ENCODE results near the gene NTN3.
"Not testable (repeated sequence)": the region's sequence is repeated elsewhere in the genome, so short reads cannot be mapped to it uniquely, and the experiment has no call there.

Gene NTN3

GRCh38 chr16:2475413-2476344 is 4.6 kb downstream of the NTN3 start:
- no peak for DNase-seq (ENCODE audit: extremely low spot score, insufficient read length, low read depth)
- FAIRE-seq: no peak

GRCh38 chr16:2476345-2476720 is 5.2 kb downstream of the NTN3 start:
- FAIRE-seq (no peak), DNase-seq (ENCODE audit: extremely low spot score, insufficient read length, low read depth) (no peak)

GRCh38 chr16:2476741-2477140 is 5.6 kb downstream of the NTN3 start:
- no peak for DNase-seq (ENCODE audit: extremely low spot score, insufficient read length, low read depth)
- FAIRE-seq: no peak

GRCh38 chr16:2477327-2477726 is 6.2 kb downstream of the NTN3 start:
- FAIRE-seq (no peak), DNase-seq (ENCODE audit: extremely low spot score, insufficient read length, low read depth) (no peak)

- DNase-seq (ENCODE audit: extremely low spot score, insufficient read length, low read depth) (no peak), FAIRE-seq (no peak)
Observed at GRCh38 chr16:2478279-2478678, 7.2 kb downstream of the NTN3 start.

- FAIRE-seq; DNase-seq (ENCODE audit: extremely low spot score, insufficient read length, low read depth): not testable (repeated sequence)
Observed at GRCh38 chr16:2479996-2480395, 8.9 kb downstream of the NTN3 start.

GRCh38 chr16:2480948-2481347 is 9.9 kb downstream of the NTN3 start:
- FAIRE-seq (no peak), DNase-seq (ENCODE audit: extremely low spot score, insufficient read length, low read depth) (no peak)

- DNase-seq (ENCODE audit: extremely low spot score, insufficient read length, low read depth) (no peak), FAIRE-seq (no peak)
Observed at GRCh38 chr16:2481676-2482075, 10.6 kb downstream of the NTN3 start.

GRCh38 chr16:2482249-2482648 is 11.2 kb downstream of the NTN3 start:
- FAIRE-seq (no peak), DNase-seq (ENCODE audit: extremely low spot score, insufficient read length, low read depth) (no peak)

GRCh38 chr16:2482708-2483534 is 11.8 kb downstream of the NTN3 start:
- FAIRE-seq: no peak
- DNase-seq (ENCODE audit: extremely low spot score, insufficient read length, low read depth): no peak

- FAIRE-seq: no peak
- DNase-seq (ENCODE audit: extremely low spot score, insufficient read length, low read depth): no peak
Observed at GRCh38 chr16:2483939-2484897, 13.1 kb downstream of the NTN3 start.

- FAIRE-seq: no peak
Observed at GRCh38 chr16:2484898-2485508, 13.9 kb downstream of the NTN3 start.

GRCh38 chr16:2485811-2486507 is 14.9 kb downstream of the NTN3 start:
- FAIRE-seq (no peak), DNase-seq (ENCODE audit: extremely low spot score, insufficient read length, low read depth) (no peak)

More at GRCh38 chr16:2484898-2485508, 13.9 kb downstream of the NTN3 start:
- no peak for DNase-seq (ENCODE audit: extremely low spot score, insufficient read length, low read depth)

- DNase-seq (ENCODE audit: extremely low spot score, insufficient read length, low read depth): peak; percentile 71
- peak; percentile 91 for FAIRE-seq
Observed at GRCh38 chr16:2486645-2487516, 15.8 kb downstream of the NTN3 start.

GRCh38 chr16:2487517-2487842 is 16.4 kb downstream of the NTN3 start:
- FAIRE-seq (no peak), DNase-seq (ENCODE audit: extremely low spot score, insufficient read length, low read depth) (no peak)

- DNase-seq (ENCODE audit: extremely low spot score, insufficient read length, low read depth) (no peak), FAIRE-seq (no peak)
Observed at GRCh38 chr16:2487903-2488531, 16.9 kb downstream of the NTN3 start.

GRCh38 chr16:2489581-2489980 is 18.5 kb downstream of the NTN3 start:
- FAIRE-seq: no peak
- no peak for DNase-seq (ENCODE audit: extremely low spot score, insufficient read length, low read depth)

All from GM18507 (cell line).